HCT116 (cell line): Measurements from ENCODE around the gene RHEB. TPM values are rescaled to one million over a fixed set of nuclear protein-coding genes. Genes with fewer than 3 reads are reported as not detected.

Source experiments
- ATAC-seq: fragments of 200-7000 bp; cut with Tn5 transposase; 2 replicates; pipeline ENCODE4 v1.9.1; 2020; ENCODE audit warnings: mild to moderate bottlenecking, moderate library complexity
- BruUV-seq: library from RNA; stranded (reverse); fragments of 400-500 nt; replicated peaks from 2 replicates; lab custom pipeline; 2021; lab: Mats Ljungman, UMichigan
- CTCF ChIA-PET: fragments of 300-600 bp; sonication (Branson Sonifier 250); formaldehyde crosslinking; loops from one replicate; lab custom pipeline; 2021; ENCODE audit warnings: antibody characterized with exemption; lab: Charles Lee
- POLR2A ChIA-PET: fragments of 300-600, 350-600 bp; sonication (Branson Sonifier 250); formaldehyde crosslinking; loops from one replicate; lab custom pipeline; 2021; ENCODE audit warnings: antibody characterized with exemption; lab: Charles Lee
- RAD21 ChIA-PET, 2 experiments: fragments of 300-600 bp; sonication (Branson Sonifier 250); formaldehyde crosslinking; loops; one replicate each; lab custom pipeline; 2023; ENCODE audit warnings: low total read pairs in 2 of 2; ENCODE audit not compliant: uncharacterized antibody in 2 of 2, unreplicated experiment in 2 of 2, low non-redundant PET in 1 of 2; lab: Charles Lee
- DNase-seq: peaks from one replicate; pipeline ENCODE4 v3.0.0-alpha.2; 2010; ENCODE audit warnings: low read depth, low spot score
- H2AFZ ChIP-seq: fragments of 200-600 bp; shearing (Covaris generic), sonication (generic); 2 replicates; pipeline ENCODE4 v1.6.1; 2017; ENCODE audit warnings: low read depth, mixed run types, mixed read lengths, antibody characterized with exemption, low read length; ENCODE audit not compliant: poor library complexity, severe bottlenecking
- H3K27ac ChIP-seq: 2 replicates; pipeline ENCODE4 v1.5.1; 2012; ENCODE audit warnings: low read depth, low read length
- H3K27me3 ChIP-seq: fragments of 200-600 bp; sonication (generic); 2 replicates; pipeline ENCODE4 v1.6.1; 2016; ENCODE audit warnings: mixed run types, low read length, mixed read lengths; ENCODE audit not compliant: insufficient read depth
- H3K36me3 ChIP-seq, 2 experiments: fragments of 200-500 bp in 1 of 2; fragments of 200-600 bp in 1 of 2; sonication (Bioruptor generic) in 1 of 2; sonication (generic) in 1 of 2; 2 replicates each; pipeline versions ENCODE4 v1.5.1 to v1.6.1; 2014 to 2016; ENCODE audit warnings: low read length in 2 of 2, inconsistent platforms in 1 of 2, mixed read lengths in 1 of 2, mixed run types in 1 of 2; ENCODE audit not compliant: insufficient read depth in 2 of 2, control insufficient read depth in 1 of 2
- H3K4me1 ChIP-seq, 2 experiments: fragments of 200-600 bp in 1 of 2; sonication (generic) in 1 of 2; 2 replicates each; pipeline versions ENCODE4 v1.5.1 to v1.6.1; 2012 to 2017; ENCODE audit warnings: low read length in 2 of 2, inconsistent platforms in 1 of 2, mild to moderate bottlenecking in 1 of 2, mixed read lengths in 1 of 2, mixed run types in 1 of 2, moderate library complexity in 1 of 2; ENCODE audit not compliant: insufficient read depth in 2 of 2, control insufficient read depth in 1 of 2
- H3K4me2 ChIP-seq: fragments of 200-600 bp; sonication (generic); 2 replicates; pipeline ENCODE4 v1.6.1; 2017; ENCODE audit warnings: mixed run types, low read length, mixed read lengths
- H3K4me3 ChIP-seq, 2 experiments: fragments of 200-600 bp in 1 of 2; sonication (generic) in 1 of 2; replicated peaks in 1 of 2; 2 replicates each; pipeline ENCODE4 v1.5.1; 2011 to 2016; ENCODE audit warnings: low read length in 2 of 2, control low read depth in 1 of 2, low read depth in 1 of 2, mild to moderate bottlenecking in 1 of 2, mixed read lengths in 1 of 2, mixed run types in 1 of 2
- H3K79me2 ChIP-seq: fragments of 200-600 bp; sonication (generic); 2 replicates; pipeline ENCODE4 v1.6.1; 2017; ENCODE audit warnings: mild to moderate bottlenecking, mixed run types, low read length, moderate library complexity, mixed read lengths; ENCODE audit not compliant: insufficient read depth
- H3K9ac ChIP-seq: fragments of 200-600 bp; sonication (generic); 2 replicates; pipeline ENCODE4 v1.6.1; 2016; ENCODE audit warnings: low read length, mixed read lengths
- H3K9me2 ChIP-seq: fragments of 200-600 bp; sonication (generic), shearing (Covaris generic); 2 replicates; pipeline ENCODE4 v1.6.1; 2017; ENCODE audit warnings: mixed run types, mild to moderate bottlenecking, moderate library complexity; ENCODE audit not compliant: insufficient read depth
- H3K9me3 ChIP-seq, 2 experiments: fragments of 200-500 bp in 1 of 2; fragments of 200-600 bp in 1 of 2; sonication (Bioruptor generic) in 1 of 2; sonication (generic) in 1 of 2; 2 replicates each; pipeline ENCODE4 v1.6.1; 2014 to 2017; ENCODE audit warnings: low read length in 2 of 2, mixed read lengths in 2 of 2, inconsistent platforms in 1 of 2, low read depth in 1 of 2, mild to moderate bottlenecking in 1 of 2, mixed run types in 1 of 2, moderate library complexity in 1 of 2; ENCODE audit not compliant: control insufficient read depth in 1 of 2, insufficient read depth in 1 of 2
- H4K20me1 ChIP-seq: fragments of 200-600 bp; sonication (generic), shearing (Covaris generic); 2 replicates; pipeline ENCODE4 v1.6.1; 2017; ENCODE audit warnings: mixed run types, mild to moderate bottlenecking, moderate library complexity; ENCODE audit not compliant: insufficient read depth
- CBX3 ChIP-seq: IDR thresholded peaks from 2 replicates; pipeline ENCODE4 v1.6.1; 2012; ENCODE audit warnings: low read depth
- CEBPB ChIP-seq: IDR thresholded peaks from 2 replicates; pipeline ENCODE4 v1.6.1; 2012; ENCODE audit warnings: low read depth
- EGR1 ChIP-seq: IDR thresholded peaks from 2 replicates; pipeline ENCODE4 v1.6.1; 2012; ENCODE audit warnings: low read depth
- ELF1 ChIP-seq: IDR thresholded peaks from 2 replicates; pipeline ENCODE4 v1.6.1; 2012; ENCODE audit warnings: low read depth, borderline replicate concordance
- EZH2phosphoT487 ChIP-seq: fragments of 200-600 bp; IDR thresholded peaks from 2 replicates; pipeline ENCODE4 v1.6.1; 2018; ENCODE audit warnings: antibody characterized with exemption, borderline replicate concordance
- FOSL1 ChIP-seq: IDR thresholded peaks from 2 replicates; pipeline ENCODE4 v1.6.1; 2012; ENCODE audit warnings: low read depth
- POLR2A ChIP-seq: IDR thresholded peaks from 2 replicates; pipeline ENCODE4 v1.7.0; 2011; ENCODE audit warnings: borderline replicate concordance; ENCODE audit not compliant: insufficient read depth, insufficient read length; ENCODE audit errors: extremely low read depth
- POLR2AphosphoS5 ChIP-seq: IDR thresholded peaks from 2 replicates; pipeline ENCODE4 v1.6.1; 2011; ENCODE audit warnings: mild to moderate bottlenecking, low read depth, low read length, moderate library complexity
- RAD21 ChIP-seq: IDR thresholded peaks from 2 replicates; pipeline ENCODE4 v1.6.1; 2012; ENCODE audit warnings: low read depth, mild to moderate bottlenecking
- REST ChIP-seq: IDR thresholded peaks from 2 replicates; pipeline ENCODE4 v1.6.1; 2012; ENCODE audit warnings: low read depth
- SP1 ChIP-seq: IDR thresholded peaks from 2 replicates; pipeline ENCODE4 v1.6.1; 2012; ENCODE audit warnings: low read depth
- TCF7L2 ChIP-seq: IDR thresholded peaks from 2 replicates; pipeline ENCODE4 v1.7.0; 2011; ENCODE audit warnings: borderline replicate concordance, inconsistent platforms; ENCODE audit not compliant: insufficient read depth, insufficient read length; ENCODE audit errors: extremely low read depth
- YY1 ChIP-seq: IDR thresholded peaks from 2 replicates; pipeline ENCODE4 v1.6.1; 2011; ENCODE audit warnings: low read length, low read depth, moderate library complexity, mild to moderate bottlenecking; ENCODE audit not compliant: insufficient replicate concordance; ENCODE audit errors: extremely low read depth
- ZFX ChIP-seq: fragments of 450-650 bp; IDR thresholded peaks from 2 replicates; pipeline ENCODE4 v1.6.1; 2017
- intact Hi-C: fragments of 100-400 bp; cut with micrococcal nuclease; formaldehyde crosslinking; loops from 2 replicates; pipeline ENCODE4 v1.10.0; 2022
- total RNA-seq: library from RNA; stranded (reverse); gene quantifications from one replicate; pipeline ENCODE4 v1.2.1, GENCODE V29; 2021; ENCODE audit not compliant: unreplicated experiment

RHEB gene
- total RNA-seq, 1 experiment from 2014 or later: 114 TPM

DNA sequence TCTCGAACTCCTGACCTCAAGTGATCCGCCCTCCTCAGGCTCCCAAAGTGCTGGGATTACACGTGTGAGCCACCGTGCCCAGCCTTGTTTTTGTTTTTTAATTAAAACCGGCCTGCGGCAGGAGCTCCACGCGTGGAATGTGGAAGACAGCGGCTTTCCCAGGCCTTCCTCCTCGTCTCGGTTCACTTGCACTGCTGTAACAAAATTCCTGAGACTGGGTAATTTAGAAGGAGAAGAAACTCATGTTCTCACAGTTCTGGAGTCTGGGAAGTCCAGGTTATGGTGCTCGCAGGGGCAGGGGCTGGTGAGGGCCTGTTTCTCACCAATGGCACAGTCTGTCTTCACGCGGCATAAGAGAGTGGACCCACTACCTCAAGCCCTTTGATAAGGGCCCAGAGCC lies 65.4 kb downstream of the RHEB start:
- DNase-seq (no peak), ATAC-seq (no peak)
- H3K36me3 ChIP-seq: no peaks in the 10 kb centered on the region
- intact Hi-C loops: no loop called here
- no peaks in the 10 kb centered on the region for H3K9me2 ChIP-seq
- H4K20me1 ChIP-seq: no peaks in the 10 kb centered on the region
- TF ChIP-seq CBX3: no peak
- TF ChIP-seq YY1: no peak
- no peak for TF ChIP-seq EZH2phosphoT487
- TF ChIP-seq RAD21: no peak
- no peak for TF ChIP-seq CEBPB
- TF ChIP-seq TCF7L2: no peak
- no peak for TF ChIP-seq ZFX
- TF ChIP-seq EGR1: no peak
- TF ChIP-seq ELF1: no peak
- H3K9me3 ChIP-seq: no peaks in the 10 kb centered on the region
- POLR2A ChIA-PET: no interaction called here
- no TSS peak for BruUV-seq
- no peak overlapping the region for H3K4me3 ChIP-seq
- no peak overlapping the region for H3K4me2 ChIP-seq
- H3K79me2 ChIP-seq: no peaks in the 10 kb centered on the region
- CTCF ChIA-PET: no interaction called here
- no peak overlapping the region for H2AFZ ChIP-seq
- H3K9ac ChIP-seq: no peak overlapping the region
- RAD21 ChIA-PET: no interaction called here
- H3K27ac ChIP-seq: no peak overlapping the region
- H3K4me1 ChIP-seq: peaks cover 5 to 9% of the 10 kb centered on the region in 2 experiments
- no peaks in the 10 kb centered on the region for H3K27me3 ChIP-seq

GRCh38 chr7:151453326-151453791 lies 66.3 kb downstream of the RHEB start:
- H3K4me1 ChIP-seq: peaks cover 7 to 14% of the 10 kb centered on the region in 2 experiments; a peak in 3 of 4 replicates
- H3K9ac ChIP-seq: no peak overlapping the region
- no peak overlapping the region for H3K4me3 ChIP-seq
- H2AFZ ChIP-seq: no peak overlapping the region
- no peaks in the 10 kb centered on the region for H3K36me3 ChIP-seq
- H3K79me2 ChIP-seq: no peaks in the 10 kb centered on the region
- no peaks in the 10 kb centered on the region for H3K27me3 ChIP-seq
- intact Hi-C loops: no loop called here
- POLR2A ChIA-PET: no interaction called here
- H3K27ac ChIP-seq: no peak overlapping the region
- H3K9me3 ChIP-seq: no peaks in the 10 kb centered on the region
- no TSS peak for BruUV-seq
- ATAC-seq (no peak), DNase-seq (no peak)
- H3K4me2 ChIP-seq: no peak overlapping the region
- no peaks in the 10 kb centered on the region for H3K9me2 ChIP-seq
- no peaks in the 10 kb centered on the region for H4K20me1 ChIP-seq
- CTCF ChIA-PET: no interaction called here
- RAD21 ChIA-PET: no interaction called here
- TF ChIP-seq POLR2AphosphoS5 (no peak), SP1 (no peak), POLR2A (no peak), REST (no peak), FOSL1 (no peak)
